ENCODE data around the gene ABHD11.

DNA sequence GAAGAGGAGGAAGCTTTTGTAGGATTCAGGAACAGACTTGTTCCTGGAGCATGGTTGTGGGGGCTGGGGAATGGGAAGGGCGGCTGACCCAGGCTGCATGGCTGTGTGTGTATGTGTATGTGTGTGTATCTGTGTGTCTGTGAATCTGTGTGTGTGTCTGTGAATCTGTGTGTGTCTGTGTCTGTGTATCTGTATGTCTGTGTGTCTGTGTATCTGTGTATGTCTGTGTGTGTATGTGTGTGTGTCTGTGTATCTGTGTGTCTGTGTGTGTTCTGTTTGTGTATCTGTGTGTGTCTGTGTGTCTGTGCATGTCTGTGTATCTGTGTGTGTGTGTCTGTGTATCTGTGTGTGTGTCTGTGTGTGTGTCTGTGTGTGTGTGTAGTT, 12.5 kb downstream of the ABHD11 start:
- TF ChIP-seq CTCF (IDR thresholded peaks at IDR 0.05) (no peak), POLR2A (IDR thresholded peaks at IDR 0.05) (no peak)

Data from body of pancreas (tissue), 4 donors.